ENCODE measurements around the gene NEMP1.

DNA sequence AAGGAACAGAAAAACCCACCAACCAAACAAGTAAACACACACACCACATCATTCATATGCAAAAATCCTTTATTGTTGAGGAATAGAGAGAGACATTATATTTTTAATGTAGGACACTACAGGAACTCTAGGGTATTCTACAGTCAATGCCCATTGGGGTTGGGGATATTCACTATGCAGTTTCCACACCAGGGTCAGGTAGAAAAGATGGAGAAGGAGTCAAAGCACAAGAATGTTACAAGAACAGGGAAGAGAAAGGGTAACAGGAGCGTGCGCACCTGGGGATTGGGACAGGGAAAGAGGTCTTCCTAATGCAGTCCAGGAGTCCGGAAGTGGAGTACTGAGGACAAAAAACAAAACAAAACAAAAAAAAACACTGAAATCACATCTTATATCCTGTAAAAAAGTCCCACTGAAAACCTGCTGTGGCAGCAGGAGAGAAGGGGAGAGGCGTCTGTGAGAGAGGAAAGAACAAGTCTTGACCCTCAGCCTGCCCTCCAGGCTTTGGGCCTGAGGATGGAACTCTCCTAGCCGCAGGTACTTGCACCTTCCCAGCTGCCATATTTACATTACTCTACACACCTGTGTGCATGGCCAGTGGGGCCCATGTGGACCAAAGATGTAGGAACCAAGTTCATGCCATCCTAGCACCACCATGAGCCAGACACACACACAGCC lies 68.5 kb downstream of the NEMP1 start:
- TF ChIP-seq, protein P1, sequence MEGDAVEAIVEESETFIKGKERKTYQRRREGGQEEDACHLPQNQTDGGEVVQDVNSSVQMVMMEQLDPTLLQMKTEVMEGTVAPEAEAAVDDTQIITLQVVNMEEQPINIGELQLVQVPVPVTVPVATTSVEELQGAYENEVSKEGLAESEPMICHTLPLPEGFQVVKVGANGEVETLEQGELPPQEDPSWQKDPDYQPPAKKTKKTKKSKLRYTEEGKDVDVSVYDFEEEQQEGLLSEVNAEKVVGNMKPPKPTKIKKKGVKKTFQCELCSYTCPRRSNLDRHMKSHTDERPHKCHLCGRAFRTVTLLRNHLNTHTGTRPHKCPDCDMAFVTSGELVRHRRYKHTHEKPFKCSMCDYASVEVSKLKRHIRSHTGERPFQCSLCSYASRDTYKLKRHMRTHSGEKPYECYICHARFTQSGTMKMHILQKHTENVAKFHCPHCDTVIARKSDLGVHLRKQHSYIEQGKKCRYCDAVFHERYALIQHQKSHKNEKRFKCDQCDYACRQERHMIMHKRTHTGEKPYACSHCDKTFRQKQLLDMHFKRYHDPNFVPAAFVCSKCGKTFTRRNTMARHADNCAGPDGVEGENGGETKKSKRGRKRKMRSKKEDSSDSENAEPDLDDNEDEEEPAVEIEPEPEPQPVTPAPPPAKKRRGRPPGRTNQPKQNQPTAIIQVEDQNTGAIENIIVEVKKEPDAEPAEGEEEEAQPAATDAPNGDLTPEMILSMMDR (IDR thresholded peaks at IDR 0.05): no peak
- TF ChIP-seq POLR2A (IDR thresholded peaks at IDR 0.05): no peak
